Spleen (tissue), 11 donors: ENCODE measurements around the gene ADGRG3. TPM values are rescaled to one million over a fixed set of nuclear protein-coding genes. Genes with fewer than 3 reads are reported as not detected.
A peak's percentile ranks its signal among the peaks of the same experiment; 100 is the strongest.

Experiments used
- DNase-seq: peaks from one replicate; pipeline ENCODE4 v3.0.0-alpha.2; 2020
- H3K27ac ChIP-seq, 8 donors: fragments of 200-600 bp; sonication (generic) in 7 of 8; 1 replicate in 4 of 8; 2 replicates in 4 of 8; pipeline versions ENCODE4 v1.5.0 to v1.8.0; 2016 to 2021; ENCODE audit warnings: inconsistent platforms in 4 of 8, mild to moderate bottlenecking in 4 of 8, moderate library complexity in 1 of 8
- H3K27me3 ChIP-seq, 7 donors: fragments of 200-600 bp; sonication (generic) in 6 of 7; replicated peaks in 1 of 7; 1 replicate in 4 of 7; 2 replicates in 3 of 7; pipeline versions ENCODE4 v1.5.0 to v1.8.0; 2016 to 2021; ENCODE audit warnings: inconsistent platforms in 3 of 7, mild to moderate bottlenecking in 1 of 7
- H3K36me3 ChIP-seq, 6 donors: fragments of 200-600 bp; sonication (generic) in 5 of 6; 1 replicate in 4 of 6; 2 replicates in 2 of 6; pipeline versions ENCODE4 v1.5.0 to v1.8.0; 2016 to 2021; ENCODE audit warnings: inconsistent platforms in 2 of 6
- H3K4me1 ChIP-seq, 6 donors: fragments of 200-600 bp; sonication (generic) in 5 of 6; 1 replicate in 3 of 6; 2 replicates in 3 of 6; pipeline versions ENCODE4 v1.5.0 to v1.8.0; 2016 to 2021; ENCODE audit warnings: inconsistent platforms in 3 of 6
- H3K4me3 ChIP-seq, 8 donors: fragments of 200-600 bp; sonication (generic) in 7 of 8; 1 replicate in 4 of 8; 2 replicates in 4 of 8; pipeline versions ENCODE4 v1.5.0 to v1.8.0; 2016 to 2021; ENCODE audit warnings: inconsistent platforms in 4 of 8, mild to moderate bottlenecking in 4 of 8, moderate library complexity in 2 of 8
- H3K9me3 ChIP-seq, 8 donors: fragments of 200-600 bp; sonication (generic) in 7 of 8; 1 replicate in 4 of 8; 2 replicates in 4 of 8; pipeline versions ENCODE4 v1.5.0 to v1.8.0; 2016 to 2021; ENCODE audit warnings: inconsistent platforms in 4 of 8
- POLR2A ChIP-seq, 3 donors: fragments of 450-650 bp; IDR thresholded peaks; one replicate each; pipeline ENCODE4 v1.5.1; 2017; ENCODE audit warnings: antibody characterized with exemption in 3 of 3, mild to moderate bottlenecking in 1 of 3
- POLR2AphosphoS5 ChIP-seq, 3 donors: sonication (generic); formaldehyde crosslinking; IDR thresholded peaks; one replicate each; pipeline ENCODE4 v1.5.1; 2017; ENCODE audit warnings: antibody characterized with exemption in 3 of 3
- WGBS, 5 donors: extraction: QIAGEN DNeasy Blood & Tissue Kit in 3 of 5; methylation state at CpG; one replicate each; pipeline versions ENCODE4 v1.1.5 to v1.1.7; 2013 to 2018; 5-methylcytosine and 5-hydroxymethylcytosine counted together
- intact Hi-C: fragments of 100-400 bp; cut with DNase I; formaldehyde crosslinking; loops from one replicate; pipeline ENCODE4 v1.15.0; 2023; ENCODE audit warnings: low total_unique reads
- polyA plus RNA-seq, 3 donors: library from polyadenylated mRNA; stranded (reverse); fragments of 200-250 nt; gene quantifications; one replicate each; pipeline ENCODE4 v1.2.1, GENCODE V29; 2013
- total RNA-seq, 7 donors: library from RNA; depleted of rRNA in 3 of 7; stranded (reverse); fragments of >200 nt in 3 of 7; fragmentation: NEBNext Ultra II Directional in 4 of 7; extraction: Animal tissue kit (Norgen Biotek cat#: 25700) in 4 of 7; gene quantifications; one replicate each; pipeline versions ENCODE4 v1.1.0 to v1.2.1, GENCODE V29; 2016 to 2021
- TF ChIP-seq, protein P1 (sequence below), 11 experiments: fragments of 200-600 bp in 7 of 11; fragments of 450-650 bp in 4 of 11; sonication (generic) in 4 of 11; IDR thresholded peaks in 8 of 11; conservative IDR thresholded peaks in 3 of 11; 1 replicate in 7 of 11; 2 replicates in 4 of 11; pipeline versions ENCODE4 v1.4.0 to v1.8.0; 2016 to 2021; ENCODE audit warnings: antibody characterized with exemption in 11 of 11, inconsistent platforms in 4 of 11, mild to moderate bottlenecking in 1 of 11
- donor health status: healthy with polysubstance abuse.
- donor health status: DM: no; HTN: no; CAD: no; lungs with moderate emphysema.
- donor health status: DM: no; HTN: no; CAD: no.
- donor health status: Bipolar disorder and iron deficiency.
- donor health status: healthy.
- donor health status: DM: no; HTN: no; CAD: no.
- donor health status: DM: yes; HTN: yes; CAD: no.

ADGRG3 gene
- total and polyA plus RNA-seq, 10 donors, result 2.5 to 116 (median 27.2) TPM

DNA sequence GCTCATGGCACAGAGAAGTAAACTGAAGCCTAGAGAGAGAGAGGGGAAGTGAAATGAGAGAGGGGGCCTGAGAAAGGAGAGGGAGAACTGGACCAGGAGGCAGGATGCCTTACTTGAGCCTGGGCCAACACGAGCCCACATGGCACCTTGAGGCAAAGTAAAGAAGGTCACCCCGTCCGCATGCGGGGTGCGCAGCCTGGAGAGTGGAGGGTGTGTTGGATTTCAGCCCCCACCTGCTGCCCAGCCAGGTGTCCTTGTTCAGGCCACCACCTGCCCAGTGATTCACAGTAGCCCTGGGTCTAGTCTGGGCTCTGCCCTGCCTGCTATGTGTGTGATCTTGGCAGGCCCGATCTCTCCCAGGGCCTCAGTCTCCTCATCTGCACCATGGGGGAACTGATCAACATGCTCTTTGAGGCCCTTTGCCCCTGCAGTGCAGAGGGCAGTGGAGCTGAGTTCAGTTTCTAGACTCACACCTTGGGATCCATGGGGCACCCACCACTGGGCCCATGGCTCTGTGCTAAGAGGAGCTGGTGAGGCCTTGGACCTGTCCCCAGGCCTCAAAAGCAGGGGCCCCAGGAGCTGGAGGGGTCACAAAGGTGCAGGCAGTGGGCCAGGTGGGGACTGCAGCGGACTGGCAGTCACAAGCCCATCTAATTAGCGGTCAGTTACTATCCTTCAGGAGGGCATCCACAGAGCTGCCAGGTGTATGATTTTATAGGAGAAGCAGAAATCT is 16.7 kb downstream of the ADGRG3 start:
- Histone ChIP-seq H3K4me1 (peaks cover 0 to 48% (median 8%) of the 10 kb centered on the region in 6 donors), H3K27ac (peak overlapping the region in 2 of 8 donors; percentile 25 to 56), H3K9me3 (no peaks in the 10 kb centered on the region), H3K27me3 (no peaks in the 10 kb centered on the region), H3K4me3 (no peak overlapping the region), H3K36me3 (peaks cover 0 to 59% (median 0%) of the 10 kb centered on the region in 6 donors)
- TF ChIP-seq POLR2A (IDR thresholded peaks at IDR 0.05) (no peak), POLR2AphosphoS5 (IDR thresholded peaks at IDR 0.05) (no peak)
- TF ChIP-seq, protein P1, sequence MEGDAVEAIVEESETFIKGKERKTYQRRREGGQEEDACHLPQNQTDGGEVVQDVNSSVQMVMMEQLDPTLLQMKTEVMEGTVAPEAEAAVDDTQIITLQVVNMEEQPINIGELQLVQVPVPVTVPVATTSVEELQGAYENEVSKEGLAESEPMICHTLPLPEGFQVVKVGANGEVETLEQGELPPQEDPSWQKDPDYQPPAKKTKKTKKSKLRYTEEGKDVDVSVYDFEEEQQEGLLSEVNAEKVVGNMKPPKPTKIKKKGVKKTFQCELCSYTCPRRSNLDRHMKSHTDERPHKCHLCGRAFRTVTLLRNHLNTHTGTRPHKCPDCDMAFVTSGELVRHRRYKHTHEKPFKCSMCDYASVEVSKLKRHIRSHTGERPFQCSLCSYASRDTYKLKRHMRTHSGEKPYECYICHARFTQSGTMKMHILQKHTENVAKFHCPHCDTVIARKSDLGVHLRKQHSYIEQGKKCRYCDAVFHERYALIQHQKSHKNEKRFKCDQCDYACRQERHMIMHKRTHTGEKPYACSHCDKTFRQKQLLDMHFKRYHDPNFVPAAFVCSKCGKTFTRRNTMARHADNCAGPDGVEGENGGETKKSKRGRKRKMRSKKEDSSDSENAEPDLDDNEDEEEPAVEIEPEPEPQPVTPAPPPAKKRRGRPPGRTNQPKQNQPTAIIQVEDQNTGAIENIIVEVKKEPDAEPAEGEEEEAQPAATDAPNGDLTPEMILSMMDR (IDR thresholded peaks at IDR 0.05 in 8 of 11, conservative IDR thresholded peaks at IDR 0.05 in 3 of 11), result no peak
- no peak for DNase-seq
- intact Hi-C loops, result no loop called here
- 88 to 98% (median 94%) methylated on average over 7 to 8 of the region's 8 CpGs for WGBS, 5 donors

DNA sequence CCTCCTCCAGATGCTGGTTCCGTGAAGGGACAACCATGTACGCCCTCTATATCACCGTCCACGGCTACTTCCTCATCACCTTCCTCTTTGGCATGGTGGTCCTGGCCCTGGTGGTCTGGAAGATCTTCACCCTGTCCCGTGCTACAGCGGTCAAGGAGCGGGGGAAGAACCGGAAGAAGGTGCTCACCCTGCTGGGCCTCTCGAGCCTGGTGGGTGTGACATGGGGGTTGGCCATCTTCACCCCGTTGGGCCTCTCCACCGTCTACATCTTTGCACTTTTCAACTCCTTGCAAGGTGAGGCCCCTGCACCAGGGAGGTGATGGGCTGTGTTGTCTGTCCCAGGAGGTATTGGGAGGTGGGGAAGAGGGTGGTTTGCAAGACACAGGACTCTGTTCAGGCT is 17.5 kb downstream of the ADGRG3 start:
- Histone ChIP-seq H3K36me3 (peaks cover 0 to 54% (median 0%) of the 10 kb centered on the region in 6 donors), H3K4me3 (no peak overlapping the region), H3K9me3 (no peaks in the 10 kb centered on the region), H3K27ac (peak overlapping the region in 1 of 8 donors; percentile 56), H3K4me1 (peaks cover 0 to 55% (median 16%) of the 10 kb centered on the region in 6 donors), H3K27me3 (no peaks in the 10 kb centered on the region)
- TF ChIP-seq, protein P1 (IDR thresholded peaks at IDR 0.05 in 8 of 11, conservative IDR thresholded peaks at IDR 0.05 in 3 of 11), result no peak
- TF ChIP-seq POLR2AphosphoS5 (IDR thresholded peaks at IDR 0.05) (no peak), POLR2A (IDR thresholded peaks at IDR 0.05) (no peak)
- DNase-seq, result no peak
- 80 to 93% (median 88%) methylated on average over 10 to 11 of the region's 11 CpGs for WGBS, 5 donors
- intact Hi-C loops, result no loop called here

DNA sequence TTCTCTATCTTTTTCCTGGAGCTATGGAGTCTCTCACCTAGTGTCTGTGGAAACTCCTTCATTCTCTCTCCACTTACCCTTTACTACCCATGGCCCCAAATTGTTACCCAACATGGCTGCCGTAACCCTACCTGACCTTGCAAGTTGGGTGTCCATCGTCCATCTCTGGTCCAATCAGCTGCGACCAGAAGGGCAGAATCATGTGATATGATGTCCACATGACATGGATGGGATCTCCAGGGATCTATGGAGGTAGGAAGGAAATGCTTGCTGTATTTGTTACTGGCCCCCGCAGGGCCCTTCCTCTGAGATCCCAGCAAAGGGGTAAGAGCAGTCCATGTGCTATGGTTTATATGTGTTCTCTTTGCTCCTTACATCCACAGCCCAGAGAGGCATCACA is 18.5 kb downstream of the ADGRG3 start:
- H3K36me3 ChIP-seq, result peaks cover 0 to 50% (median 0%) of the 10 kb centered on the region in 6 donors
- no peaks in the 10 kb centered on the region for H3K27me3 ChIP-seq
- no peak for DNase-seq
- peak overlapping the region in 4 of 8 donors; percentile 30 to 89 (median 86) for H3K27ac ChIP-seq
- no peak overlapping the region for H3K4me3 ChIP-seq
- TF ChIP-seq POLR2AphosphoS5 (IDR thresholded peaks at IDR 0.05), result no peak
- TF ChIP-seq, protein P1 (IDR thresholded peaks at IDR 0.05 in 8 of 11, conservative IDR thresholded peaks at IDR 0.05 in 3 of 11), result no peak
- TF ChIP-seq POLR2A (IDR thresholded peaks at IDR 0.05), result no peak
- peaks cover 0 to 61% (median 24%) of the 10 kb centered on the region in 6 donors for H3K4me1 ChIP-seq
- no peaks in the 10 kb centered on the region for H3K9me3 ChIP-seq
- WGBS, 5 donors, result 69 to 96% (median 87%) methylated on average over 4 of the region's 4 CpGs
- intact Hi-C loops, result no loop called here

DNA sequence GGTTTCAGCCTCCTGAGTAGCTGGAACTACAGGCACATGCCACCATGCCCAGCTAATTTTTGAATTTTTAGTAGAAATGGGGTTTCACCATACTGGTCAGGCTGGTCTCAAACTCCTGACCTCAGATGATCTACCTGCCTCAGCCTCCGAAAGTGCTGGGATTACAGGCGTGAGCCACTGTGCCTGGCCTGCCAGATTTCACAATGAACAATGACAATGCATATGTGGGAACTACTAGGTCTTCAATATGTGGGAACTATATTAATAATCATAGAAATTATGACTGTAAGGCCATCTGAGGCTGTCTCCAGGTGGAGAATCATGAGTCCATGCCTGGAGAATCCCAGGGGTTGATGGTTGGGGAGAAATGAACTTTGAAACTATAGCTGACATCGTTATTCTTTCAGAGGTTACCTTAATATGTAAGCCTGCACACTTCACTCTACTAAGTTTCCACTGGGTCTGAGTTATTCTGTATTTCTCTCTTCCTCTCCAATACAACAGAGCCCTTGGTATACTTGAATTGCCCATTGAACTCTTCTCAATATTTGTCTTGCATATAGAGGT is 19.3 kb downstream of the ADGRG3 start:
- Histone ChIP-seq H3K27ac (peak overlapping the region in 5 of 8 donors; percentile 5 to 89 (median 85)), H3K4me1 (peaks cover 0 to 63% (median 25%) of the 10 kb centered on the region in 6 donors), H3K9me3 (no peaks in the 10 kb centered on the region), H3K4me3 (no peak overlapping the region), H3K36me3 (peaks cover 0 to 41% (median 0%) of the 10 kb centered on the region in 6 donors), H3K27me3 (no peaks in the 10 kb centered on the region)
- no peak for TF ChIP-seq POLR2AphosphoS5 (IDR thresholded peaks at IDR 0.05)
- WGBS, 5 donors, result 52 to 78% (median 69%) methylated on average over 3 of the region's 3 CpGs
- no peak for DNase-seq
- intact Hi-C loops, result no loop called here
